Activated naive CD8-positive, alpha-beta T cell treated with anti-CD3 and anti-CD28 coated beads, Interleukin-2, amount 50 U/mL, for 24 hours (primary cell): ENCODE results near the gene FZD10.

Experiments used
- ATAC-seq: fragments of 150-1000 bp; cut with Tn5 transposase; one replicate; pipeline ENCODE4 v1.10.0; 2021
- DNase-seq: peaks from one replicate; pipeline ENCODE4 v3.0.0; 2021
- H3K27ac Mint-ChIP-seq: one replicate; pipeline ENCODE4 v1.8.0; 2021; ENCODE audit warnings: mild to moderate bottlenecking, mixed read lengths
- H3K27me3 Mint-ChIP-seq: one replicate; pipeline ENCODE4 v1.8.0; 2021; ENCODE audit warnings: mixed read lengths
- H3K36me3 Mint-ChIP-seq: one replicate; pipeline ENCODE4 v1.8.0; 2021; ENCODE audit warnings: low read depth, mixed read lengths
- H3K4me1 Mint-ChIP-seq: one replicate; pipeline ENCODE4 v1.8.0; 2021; ENCODE audit warnings: mixed read lengths
- H3K4me3 Mint-ChIP-seq: one replicate; pipeline ENCODE4 v1.8.0; 2021; ENCODE audit warnings: mild to moderate bottlenecking, moderate library complexity, mixed read lengths
- H3K9me3 Mint-ChIP-seq: one replicate; pipeline ENCODE4 v1.8.0; 2021; ENCODE audit warnings: mixed read lengths

FZD10 gene

DNA sequence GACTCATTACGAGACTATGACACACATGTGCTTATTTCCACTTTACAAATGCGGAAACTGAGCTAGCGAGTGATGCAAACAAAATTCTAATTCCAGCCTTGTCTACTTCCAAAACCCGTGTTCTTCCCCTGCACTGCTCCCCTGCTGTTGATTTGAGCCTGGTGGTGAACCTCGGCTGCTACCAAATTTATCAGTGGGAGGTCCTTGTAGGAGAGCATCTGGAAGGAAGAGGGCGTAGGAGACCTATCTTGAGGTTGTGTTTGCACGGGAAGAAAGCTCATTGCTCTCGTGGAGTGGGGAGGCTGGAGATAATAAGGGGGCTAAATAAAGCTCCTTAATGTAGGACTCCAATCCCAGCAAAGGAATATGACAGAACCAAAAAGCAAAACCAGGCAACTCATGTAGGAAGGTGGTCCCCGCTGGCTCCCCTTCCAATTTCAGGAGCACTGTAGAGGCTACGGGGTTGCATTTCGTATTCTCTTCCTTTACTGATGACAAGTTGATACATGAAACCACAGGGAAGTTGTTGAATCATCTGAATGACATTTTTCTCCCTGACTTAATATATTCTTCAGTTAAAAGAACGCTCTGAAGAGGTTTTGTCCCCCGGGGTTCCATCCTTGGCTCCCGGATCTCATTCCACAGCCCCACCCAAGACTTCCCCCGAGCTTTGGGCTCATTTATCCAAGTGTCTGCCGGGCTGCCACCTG lies 52.6 kb downstream of the FZD10 start:
- Mint-ChIP-seq H3K9me3 (peaks cover 19% of the 10 kb centered on the region), H3K27ac (no peak overlapping the region)

More for the DNA sequence above, 52.6 kb downstream of the FZD10 start:
- Mint-ChIP-seq H3K36me3 (no peaks in the 10 kb centered on the region), H3K4me1 (no peaks in the 10 kb centered on the region), H3K4me3 (no peak overlapping the region), H3K27me3 (peaks cover 13% of the 10 kb centered on the region)
- no peak for DNase-seq
- ATAC-seq, result no peak
